Endodermal cell (in vitro differentiated cells): ENCODE data around the gene TBC1D1. TPM values are rescaled to one million over a fixed set of nuclear protein-coding genes. Genes with fewer than 3 reads are reported as not detected.

Source experiments
- DNase-seq: peaks from one replicate; pipeline ENCODE4 v3.0.0-alpha.2; 2017
- H3K27ac ChIP-seq: 2 replicates; pipeline ENCODE4 v1.5.1; 2013; ENCODE audit warnings: mild to moderate bottlenecking, low read depth, low read length, moderate library complexity
- H3K27me3 ChIP-seq: 2 replicates; pipeline ENCODE4 v1.6.1; 2013; ENCODE audit warnings: mild to moderate bottlenecking, low read length, moderate library complexity; ENCODE audit not compliant: insufficient read depth, control insufficient read depth, poor library complexity, severe bottlenecking
- H3K36me3 ChIP-seq: 2 replicates; pipeline ENCODE4 v1.7.0; 2013; ENCODE audit warnings: mild to moderate bottlenecking, low read length, moderate library complexity; ENCODE audit not compliant: control insufficient read depth, insufficient read depth
- H3K4me1 ChIP-seq: one replicate; pipeline ENCODE4 v1.7.0; 2013; ENCODE audit warnings: low read length; ENCODE audit not compliant: control insufficient read depth, insufficient read depth
- H3K4me3 ChIP-seq: 2 replicates; pipeline ENCODE4 v1.5.1; 2013; ENCODE audit warnings: mild to moderate bottlenecking, low read length, moderate library complexity
- H3K9ac ChIP-seq: 2 replicates; pipeline ENCODE4 v1.6.1; 2013; ENCODE audit warnings: mild to moderate bottlenecking, low read length, moderate library complexity; ENCODE audit not compliant: poor library complexity, severe bottlenecking; ENCODE audit errors: extremely low read depth
- H3K9me3 ChIP-seq: 2 replicates; pipeline ENCODE4 v1.6.1; 2013; ENCODE audit warnings: mild to moderate bottlenecking, low read length, moderate library complexity; ENCODE audit not compliant: control insufficient read depth
- H3K27ac Mint-ChIP-seq: 2 replicates; pipeline ENCODE4 v1.8.0; 2020; ENCODE audit warnings: mixed read lengths
- H3K27me3 Mint-ChIP-seq: 2 replicates; pipeline ENCODE4 v1.8.0; 2021; ENCODE audit warnings: mild to moderate bottlenecking, mixed read lengths; ENCODE audit not compliant: insufficient read depth
- H3K36me3 Mint-ChIP-seq: 2 replicates; pipeline ENCODE4 v1.8.0; 2020; ENCODE audit warnings: low read depth, mixed read lengths
- H3K4me1 Mint-ChIP-seq: 2 replicates; pipeline ENCODE4 v1.8.0; 2020; ENCODE audit warnings: mixed read lengths
- H3K4me3 Mint-ChIP-seq: 2 replicates; pipeline ENCODE4 v1.8.0; 2020; ENCODE audit warnings: mild to moderate bottlenecking, moderate library complexity, mixed read lengths
- H3K9me3 Mint-ChIP-seq: 2 replicates; pipeline ENCODE4 v1.8.0; 2020; ENCODE audit warnings: mild to moderate bottlenecking, mixed read lengths
- WGBS, 2 experiments: methylation state at CpG; one replicate each; pipeline versions ENCODE4 v1.1.5 to v1.1.7; 2013; ENCODE audit warnings: missing lambda C conversion rate in 2 of 2, mixed read lengths in 1 of 2; ENCODE audit not compliant: insufficient coverage in 1 of 2, insufficient read length in 1 of 2; 5-methylcytosine and 5-hydroxymethylcytosine counted together
- total RNA-seq, 2 donors: library from RNA; stranded (reverse); fragmentation: NEBNext Ultra II Directional in 1 of 2; extraction: Animal tissue kit (Norgen Biotek cat#: 25700) in 1 of 2; gene quantifications; 2 replicates in 1 of 2; 3 replicates in 1 of 2; pipeline ENCODE4 v1.2.1, GENCODE V29; 2021
- TF ChIP-seq, protein P1 (sequence below): fragments of 200-600 bp; sonication (generic); conservative IDR thresholded peaks from 2 replicates; pipeline ENCODE4 v1.5.0; 2021; ENCODE audit warnings: antibody characterized with exemption, mild to moderate bottlenecking

Gene TBC1D1
- total RNA-seq, 2 donors from 2014 or later: 110 to 122 TPM

DNA sequence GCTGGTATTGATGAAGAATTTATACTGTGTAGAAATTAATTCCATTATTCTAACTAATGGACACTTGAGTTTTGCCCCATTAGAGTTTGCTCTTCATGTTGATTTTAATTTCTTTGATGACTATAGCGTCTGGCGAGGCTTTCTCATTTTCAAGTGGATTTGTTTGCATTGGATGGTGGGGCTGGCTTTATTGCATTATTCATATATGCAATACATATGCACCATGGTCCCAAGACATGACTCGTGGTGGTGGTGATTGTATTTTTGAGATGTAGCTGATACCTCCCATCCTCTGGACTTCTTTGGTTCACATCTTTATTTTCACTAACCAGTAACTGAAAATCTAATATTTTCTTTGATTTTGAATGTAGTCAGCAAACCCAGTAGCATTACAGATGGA lies 109.1 kb downstream of the TBC1D1 start:
- H3K4me1 Mint-ChIP-seq: peaks cover 68% of the 10 kb centered on the region
- 100% methylated on average over 3 of the region's 3 CpGs; no CpG with 5 or more reads in 1 of the 2 experiments for WGBS, 2 experiments

DNA sequence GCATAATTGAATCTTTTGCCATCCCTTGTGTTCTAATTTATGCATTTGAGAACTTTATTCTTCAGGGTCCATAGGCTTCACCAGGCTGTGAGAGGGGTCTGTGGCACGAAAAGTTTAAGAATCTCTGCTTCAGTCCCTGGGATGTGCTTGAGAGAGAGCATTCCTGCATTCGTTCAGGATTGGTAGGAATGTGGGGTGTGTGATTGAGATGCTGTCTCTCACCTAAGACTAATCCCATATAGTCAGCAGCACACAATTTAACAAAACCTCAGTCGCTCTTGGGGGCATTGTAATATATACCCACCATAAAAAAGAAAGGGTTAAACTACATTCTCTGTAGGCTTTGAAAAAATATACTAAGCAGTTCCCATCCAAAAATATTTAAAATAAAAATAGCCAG lies 111.0 kb downstream of the TBC1D1 start:
- Mint-ChIP-seq H3K27me3 (no peaks in the 10 kb centered on the region), H3K4me3 (no peak overlapping the region), H3K36me3 (no peaks in the 10 kb centered on the region), H3K27ac (peak overlapping the region; percentile 91), H3K4me1 (peaks cover 66% of the 10 kb centered on the region), H3K9me3 (no peaks in the 10 kb centered on the region)
- DNase-seq: peak; percentile 75
- Histone ChIP-seq H3K27me3 (no peaks in the 10 kb centered on the region), H3K4me3 (no peak overlapping the region), H3K9ac (peak overlapping the region; percentile 6), H3K36me3 (no peaks in the 10 kb centered on the region), H3K4me1 (peaks cover 3% of the 10 kb centered on the region), H3K9me3 (no peaks in the 10 kb centered on the region), H3K27ac (no peak overlapping the region)
- 43 to 50% methylated on average over 1 to 2 of the region's 3 CpGs for WGBS, 2 experiments
- TF ChIP-seq, protein P1, sequence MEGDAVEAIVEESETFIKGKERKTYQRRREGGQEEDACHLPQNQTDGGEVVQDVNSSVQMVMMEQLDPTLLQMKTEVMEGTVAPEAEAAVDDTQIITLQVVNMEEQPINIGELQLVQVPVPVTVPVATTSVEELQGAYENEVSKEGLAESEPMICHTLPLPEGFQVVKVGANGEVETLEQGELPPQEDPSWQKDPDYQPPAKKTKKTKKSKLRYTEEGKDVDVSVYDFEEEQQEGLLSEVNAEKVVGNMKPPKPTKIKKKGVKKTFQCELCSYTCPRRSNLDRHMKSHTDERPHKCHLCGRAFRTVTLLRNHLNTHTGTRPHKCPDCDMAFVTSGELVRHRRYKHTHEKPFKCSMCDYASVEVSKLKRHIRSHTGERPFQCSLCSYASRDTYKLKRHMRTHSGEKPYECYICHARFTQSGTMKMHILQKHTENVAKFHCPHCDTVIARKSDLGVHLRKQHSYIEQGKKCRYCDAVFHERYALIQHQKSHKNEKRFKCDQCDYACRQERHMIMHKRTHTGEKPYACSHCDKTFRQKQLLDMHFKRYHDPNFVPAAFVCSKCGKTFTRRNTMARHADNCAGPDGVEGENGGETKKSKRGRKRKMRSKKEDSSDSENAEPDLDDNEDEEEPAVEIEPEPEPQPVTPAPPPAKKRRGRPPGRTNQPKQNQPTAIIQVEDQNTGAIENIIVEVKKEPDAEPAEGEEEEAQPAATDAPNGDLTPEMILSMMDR: no peak

More for the DNA sequence above, 109.1 kb downstream of the TBC1D1 start:
- Histone ChIP-seq H3K9ac (no peak overlapping the region), H3K4me1 (peaks cover 5% of the 10 kb centered on the region), H3K27ac (no peak overlapping the region), H3K4me3 (no peak overlapping the region), H3K9me3 (no peaks in the 10 kb centered on the region), H3K36me3 (no peaks in the 10 kb centered on the region), H3K27me3 (no peaks in the 10 kb centered on the region)
- TF ChIP-seq, protein P1: no peak
- no peaks in the 10 kb centered on the region for H3K27me3 Mint-ChIP-seq
- no peak for DNase-seq
- H3K4me3 Mint-ChIP-seq: no peak overlapping the region
- H3K27ac Mint-ChIP-seq: no peak overlapping the region
- H3K9me3 Mint-ChIP-seq: no peaks in the 10 kb centered on the region
- H3K36me3 Mint-ChIP-seq: no peaks in the 10 kb centered on the region

DNA sequence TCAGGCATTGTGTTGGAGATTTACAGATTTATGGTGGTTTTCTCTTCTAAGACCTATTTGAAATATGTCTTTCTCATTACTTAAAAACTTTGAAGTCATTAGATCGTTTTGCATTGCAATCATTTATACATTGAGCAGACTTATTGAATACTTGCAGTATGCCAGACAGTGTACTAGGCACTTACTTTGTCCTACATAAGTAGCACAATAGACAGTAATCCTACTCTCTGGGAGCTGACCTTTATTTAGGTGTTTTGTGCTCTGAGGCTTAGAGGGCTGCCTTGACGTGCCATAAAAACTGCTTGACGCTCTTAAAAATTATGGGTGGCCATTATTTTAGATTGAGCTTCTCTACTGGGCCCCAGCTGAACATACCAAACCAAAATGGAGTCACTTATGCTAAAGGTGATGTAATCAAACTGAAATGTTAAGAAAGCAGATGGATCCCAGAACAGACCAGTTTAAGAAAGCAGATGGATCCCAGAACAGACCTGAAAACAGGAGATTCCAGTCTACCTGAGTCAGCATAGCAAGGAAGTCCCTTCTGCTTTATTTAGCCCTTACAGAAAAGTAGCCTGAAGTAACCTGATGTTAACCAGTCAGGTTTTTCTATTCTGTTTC lies 111.7 kb downstream of the TBC1D1 start:
- Mint-ChIP-seq H3K36me3 (no peaks in the 10 kb centered on the region), H3K4me3 (no peak overlapping the region), H3K9me3 (no peaks in the 10 kb centered on the region), H3K4me1 (peaks cover 64% of the 10 kb centered on the region), H3K27me3 (no peaks in the 10 kb centered on the region), H3K27ac (peak overlapping the region; percentile 91)
- Histone ChIP-seq H3K27me3 (no peaks in the 10 kb centered on the region), H3K27ac (no peak overlapping the region), H3K4me3 (no peak overlapping the region), H3K9me3 (no peaks in the 10 kb centered on the region), H3K36me3 (no peaks in the 10 kb centered on the region), H3K4me1 (peaks cover 3% of the 10 kb centered on the region), H3K9ac (peak overlapping the region; percentile 6)
- no peak for DNase-seq
- TF ChIP-seq, protein P1: no peak
- WGBS, 2 experiments: 84 to 100% methylated on average over 1 to 3 of the region's 3 CpGs
